ENCODE results near the gene ASB8. TPM values are rescaled to one million over a fixed set of nuclear protein-coding genes. Genes with fewer than 3 reads are reported as not detected.

The ASB8 gene
- total RNA-seq (10 to 100 TPM; 73.2 to 97.6 (median 81.5) TPM), polyA plus RNA-seq (10 to 100 TPM; 24.9 to 49.1 TPM)
- long read RNA-seq, donor 1, transcript ASB8-201 (4 exons, 2,615 nt), result major isoform, 40 of 94 reads
- long read RNA-seq, donor 1, transcript ASB8-207 (5 exons, 923 nt), result minor isoform, 9 of 94 reads
- long read RNA-seq, donor 1, transcript ASB8-205 (4 exons, 2,610 nt), result minor isoform, 19 of 94 reads
- long read RNA-seq, donor 1, partial matches to known transcripts, result 0 of 94 reads
- long read RNA-seq, donor 1, other reads (novel, unspliced or antisense), result 11 of 94 reads
- long read RNA-seq, donor 2, transcript ASB8-207 (5 exons, 923 nt), result minor isoform, 68 of 454 reads
- long read RNA-seq, donor 2, transcript ASB8-201 (4 exons, 2,615 nt), result major isoform, 257 of 454 reads
- long read RNA-seq, donor 2, transcript ASB8-202 (5 exons, 657 nt), result minor isoform, 17 of 454 reads
- long read RNA-seq, donor 2, transcript ASB8-205 (4 exons, 2,610 nt), result minor isoform, 70 of 454 reads
- long read RNA-seq, donor 2, partial matches to known transcripts, result 18 of 454 reads
- long read RNA-seq, donor 2, other reads (novel, unspliced or antisense), result 20 of 454 reads
- long read RNA-seq, donor 3, transcript ASB8-202 (5 exons, 657 nt), result minor isoform, 6 of 71 reads
- long read RNA-seq, donor 3, transcript ASB8-201 (4 exons, 2,615 nt), result major isoform, 32 of 71 reads
- long read RNA-seq, donor 3, transcript ASB8-207 (5 exons, 923 nt), result minor isoform, 13 of 71 reads
- long read RNA-seq, donor 3, transcript ASB8-205 (4 exons, 2,610 nt), result minor isoform, 8 of 71 reads
- long read RNA-seq, donor 3, partial matches to known transcripts, result 4 of 71 reads
- long read RNA-seq, donor 3, other reads (novel, unspliced or antisense), result 8 of 71 reads

- peak in 1 of 2 donors; percentile 66 for TF ChIP-seq POLR2A (IDR thresholded peaks at IDR 0.05)
- TF ChIP-seq CTCF (IDR thresholded peaks at IDR 0.05), result peak; percentile 28 to 77 (median 52)
- peaks cover 0 to 26% (median 16%) of the 10 kb centered on the region in 9 donors for H3K36me3 ChIP-seq
- peak; percentile 99 to 100 (median 99) for DNase-seq
- peak within 1 kb of the TSS; percentile 71 to 94 (median 88) for H3K27ac ChIP-seq
- WGBS, 4 donors, result 0% methylated on average over 47 to 56 of the region's 56 CpGs
- peak within 1 kb of the TSS; percentile 55 to 99 (median 84) for H3K4me3 ChIP-seq
- intact Hi-C loops (cut with DNase I), result loop anchor here (1.0 to 10.0 kb wide), 8 partner anchors 35 to 195 kb away; partner anchors contain the start of genes SENP1 (in 9 of the 10), TMEM106C (in 2 of the 10) and PFKM (in 1 of the 10)
- no peaks in the 10 kb centered on the region for H3K27me3 ChIP-seq
- peaks cover 0 to 51% (median 19%) of the 10 kb centered on the region in 12 donors for H3K4me1 ChIP-seq
- ATAC-seq, result peak; percentile 97 to 98 (median 98)
- H3K9me3 ChIP-seq, result no peaks in the 10 kb centered on the region
Measured at GRCh38 chr12:48157018-48157888, at the start of gene ASB8. ASB8 (minus strand) TSS chr12:48157515; CDS start chr12:48153496, 4,019 bp downstream.

- Histone ChIP-seq H3K9me3 (peaks cover 0 to 50% (median 10%) of the 10 kb centered on the region in 12 donors), H3K27me3 (no peaks in the 10 kb centered on the region), H3K4me1 (peaks cover 0 to 26% (median 11%) of the 10 kb centered on the region in 12 donors), H3K36me3 (peaks cover 0 to 18% (median 0%) of the 10 kb centered on the region in 9 donors), H3K4me3 (no peak within 1 kb of the TSS), H3K27ac (no peak within 1 kb of the TSS)
- 78 to 86% (median 84%) methylated on average over 4 of the region's 4 CpGs for WGBS, 4 donors
- TF ChIP-seq POLR2A (IDR thresholded peaks at IDR 0.05), result no peak
- TF ChIP-seq CTCF (IDR thresholded peaks at IDR 0.05), result no peak
- no peak for ATAC-seq
- no peak for DNase-seq
- intact Hi-C loops (cut with DNase I), result loop anchor here in 4 of 10 donors (5.0 to 10.0 kb wide), 3 partner anchors 92 to 152 kb away; partner anchors contain the start of gene ZNF641 (in 1 of the 4)
Measured at GRCh38 chr12:48203192-48203591, 45.9 kb upstream of the ASB8 start, which contains the start of gene OR10AD1. OR10AD1 (minus strand) TSS chr12:48203292; CDS start chr12:48203292, 0 bp downstream.

GRCh38 chr12:48202766-48203165 is 45.5 kb upstream of the ASB8 start:
- intact Hi-C loops (cut with DNase I), result loop anchor here in 4 of 10 donors (5.0 to 10.0 kb wide), 3 partner anchors 92 to 152 kb away; partner anchors contain the start of gene ZNF641 (in 1 of the 4)

More at GRCh38 chr12:48202766-48203165, 45.5 kb upstream of the ASB8 start:
- H3K36me3 ChIP-seq, result peaks cover 0 to 18% (median 0%) of the 10 kb centered on the region in 9 donors
- peaks cover 0 to 26% (median 11%) of the 10 kb centered on the region in 12 donors for H3K4me1 ChIP-seq
- TF ChIP-seq POLR2A (IDR thresholded peaks at IDR 0.05), result no peak
- no peak overlapping the region for H3K27ac ChIP-seq
- ATAC-seq (no peak), DNase-seq (no peak)
- H3K4me3 ChIP-seq, result no peak overlapping the region
- WGBS, 4 donors, result 84 to 91% (median 90%) methylated on average over 8 of the region's 8 CpGs
- H3K27me3 ChIP-seq, result no peaks in the 10 kb centered on the region
- peaks cover 0 to 46% (median 7%) of the 10 kb centered on the region in 12 donors for H3K9me3 ChIP-seq

Measured in heart left ventricle (tissue), 16 donors.